Cardiac muscle cell (in vitro differentiated cells and primary cell): ENCODE data around the gene OR14C36. TPM values are rescaled to one million over a fixed set of nuclear protein-coding genes. Genes with fewer than 3 reads are reported as not detected.

Experiments used
- DNase-seq, 2 donors: peaks; one replicate each; pipeline versions ENCODE4 v3.0.0 to v3.0.0-alpha.2; 2010 to 2017; ENCODE audit warnings: low read depth in 1 of 2, low spot score in 1 of 2
- H3K27ac ChIP-seq: fragments of 200-600 bp; sonication (generic); 2 replicates; pipeline ENCODE4 v1.5.1; 2016
- H3K27me3 ChIP-seq: fragments of 200-600 bp; sonication (generic); 2 replicates; pipeline ENCODE4 v1.6.0; 2016; ENCODE audit warnings: control low read depth
- H3K36me3 ChIP-seq: fragments of 200-600 bp; sonication (generic); 2 replicates; pipeline ENCODE4 v1.5.1; 2016; ENCODE audit warnings: control low read depth
- H3K4me1 ChIP-seq: fragments of 200-600 bp; sonication (generic); 2 replicates; pipeline ENCODE4 v1.8.1; 2017; ENCODE audit warnings: low read depth, mild to moderate bottlenecking, mixed run types
- H3K4me3 ChIP-seq: fragments of 200-600 bp; sonication (generic); 2 replicates; pipeline ENCODE4 v1.5.1; 2016; ENCODE audit warnings: mild to moderate bottlenecking
- H3K9me3 ChIP-seq: fragments of 200-600 bp; sonication (generic); 2 replicates; pipeline ENCODE4 v1.5.1; 2017; ENCODE audit warnings: low read depth, mild to moderate bottlenecking, control low read depth
- polyA plus RNA-seq: library from polyadenylated mRNA; unstranded; fragments of >200 nt; fragmentation: Nextera tagmentation; extraction: Ambion mirVana; gene quantifications from 2 replicates; pipeline ENCODE4 v1.2.1, GENCODE V29; 2016
- total RNA-seq: library from RNA; depleted of rRNA; stranded (reverse); fragments of >200 nt; gene quantifications from 2 replicates; pipeline ENCODE4 v1.2.3, GENCODE V29; 2016
- TF ChIP-seq, protein P1 (sequence below): IDR thresholded peaks from 2 replicates; pipeline ENCODE4 v1.5.1; 2012; ENCODE audit warnings: low read depth, mild to moderate bottlenecking, low read length

OR14C36 gene
- total and polyA plus RNA-seq, 2 experiments from 2014 or later, result not detected

DNA sequence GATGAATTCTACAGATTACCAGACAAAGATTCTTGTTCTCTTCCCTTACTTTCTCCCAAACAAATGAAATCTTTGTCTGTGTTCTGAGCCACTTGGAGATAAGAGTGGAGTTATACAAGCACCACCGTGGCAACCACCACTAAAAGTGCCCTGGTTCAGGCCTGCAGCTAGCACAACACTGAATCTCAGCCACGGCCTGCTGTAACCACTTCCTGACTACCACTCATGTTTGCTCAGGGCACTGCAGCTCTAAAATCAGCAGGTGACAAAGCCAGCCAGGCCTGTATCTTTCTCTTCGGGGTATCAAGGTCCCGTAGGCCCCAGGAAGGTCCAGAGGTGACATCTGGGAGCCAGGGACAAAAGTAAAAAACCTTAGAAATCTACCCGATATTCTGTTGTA is 23.8 kb downstream of the OR14C36 start:
- no peaks in the 10 kb centered on the region for H3K9me3 ChIP-seq
- no peak overlapping the region for H3K4me3 ChIP-seq
- TF ChIP-seq, protein P1, sequence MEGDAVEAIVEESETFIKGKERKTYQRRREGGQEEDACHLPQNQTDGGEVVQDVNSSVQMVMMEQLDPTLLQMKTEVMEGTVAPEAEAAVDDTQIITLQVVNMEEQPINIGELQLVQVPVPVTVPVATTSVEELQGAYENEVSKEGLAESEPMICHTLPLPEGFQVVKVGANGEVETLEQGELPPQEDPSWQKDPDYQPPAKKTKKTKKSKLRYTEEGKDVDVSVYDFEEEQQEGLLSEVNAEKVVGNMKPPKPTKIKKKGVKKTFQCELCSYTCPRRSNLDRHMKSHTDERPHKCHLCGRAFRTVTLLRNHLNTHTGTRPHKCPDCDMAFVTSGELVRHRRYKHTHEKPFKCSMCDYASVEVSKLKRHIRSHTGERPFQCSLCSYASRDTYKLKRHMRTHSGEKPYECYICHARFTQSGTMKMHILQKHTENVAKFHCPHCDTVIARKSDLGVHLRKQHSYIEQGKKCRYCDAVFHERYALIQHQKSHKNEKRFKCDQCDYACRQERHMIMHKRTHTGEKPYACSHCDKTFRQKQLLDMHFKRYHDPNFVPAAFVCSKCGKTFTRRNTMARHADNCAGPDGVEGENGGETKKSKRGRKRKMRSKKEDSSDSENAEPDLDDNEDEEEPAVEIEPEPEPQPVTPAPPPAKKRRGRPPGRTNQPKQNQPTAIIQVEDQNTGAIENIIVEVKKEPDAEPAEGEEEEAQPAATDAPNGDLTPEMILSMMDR, result no peak
- DNase-seq, result no peak
- H3K27ac ChIP-seq, result no peak overlapping the region
- no peaks in the 10 kb centered on the region for H3K4me1 ChIP-seq
- H3K27me3 ChIP-seq, result no peaks in the 10 kb centered on the region
- no peaks in the 10 kb centered on the region for H3K36me3 ChIP-seq

GRCh38 chr1:248373761-248374160 is 25.2 kb downstream of the OR14C36 start:
- TF ChIP-seq, protein P1, result no peak
- DNase-seq, result no peak
- no peaks in the 10 kb centered on the region for H3K9me3 ChIP-seq

DNA sequence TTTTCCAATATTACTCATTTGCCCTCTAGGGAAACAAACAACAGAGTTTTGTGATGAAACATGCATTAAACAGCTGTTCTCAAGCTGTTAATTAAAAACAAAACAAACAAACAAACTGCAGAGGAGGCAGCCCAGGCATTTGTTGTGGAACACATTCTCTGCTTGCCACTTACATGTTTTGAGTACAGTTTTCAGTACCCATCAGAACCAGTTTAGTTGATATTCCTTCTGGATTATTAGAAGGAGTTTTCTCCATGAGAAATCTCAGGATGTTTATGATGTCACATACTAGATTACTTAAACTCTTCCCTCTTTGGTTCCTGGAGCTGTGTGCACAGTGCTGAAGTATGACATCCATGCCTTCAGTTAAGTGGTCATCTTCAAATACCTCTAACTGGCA is 26.9 kb downstream of the OR14C36 start, which contains the start of gene OR2T6:
OR2T6 (plus strand) TSS at position 301 of the 400 bp plus-strand sequence. CDS start 11,863 bp downstream, outside the sequence.
- no peak for DNase-seq
- no peaks in the 10 kb centered on the region for H3K9me3 ChIP-seq
- no peak within 1 kb of the TSS for H3K4me3 ChIP-seq
- TF ChIP-seq, protein P1, result no peak
- no peak within 1 kb of the TSS for H3K27ac ChIP-seq
- no peaks in the 10 kb centered on the region for H3K4me1 ChIP-seq
- no peaks in the 10 kb centered on the region for H3K36me3 ChIP-seq
- H3K27me3 ChIP-seq, result no peaks in the 10 kb centered on the region

More at GRCh38 chr1:248373761-248374160, 25.2 kb downstream of the OR14C36 start:
- Histone ChIP-seq H3K36me3 (no peaks in the 10 kb centered on the region), H3K27ac (no peak overlapping the region), H3K4me1 (no peaks in the 10 kb centered on the region), H3K27me3 (no peaks in the 10 kb centered on the region), H3K4me3 (no peak overlapping the region)

GRCh38 chr1:248376916-248377315 is 28.3 kb downstream of the OR14C36 start:
- no peaks in the 10 kb centered on the region for H3K9me3 ChIP-seq
- H3K36me3 ChIP-seq, result no peaks in the 10 kb centered on the region
- no peaks in the 10 kb centered on the region for H3K27me3 ChIP-seq
- no peak overlapping the region for H3K27ac ChIP-seq
- no peak for DNase-seq
- no peaks in the 10 kb centered on the region for H3K4me1 ChIP-seq
- TF ChIP-seq, protein P1, result no peak
- H3K4me3 ChIP-seq, result no peak overlapping the region

DNA sequence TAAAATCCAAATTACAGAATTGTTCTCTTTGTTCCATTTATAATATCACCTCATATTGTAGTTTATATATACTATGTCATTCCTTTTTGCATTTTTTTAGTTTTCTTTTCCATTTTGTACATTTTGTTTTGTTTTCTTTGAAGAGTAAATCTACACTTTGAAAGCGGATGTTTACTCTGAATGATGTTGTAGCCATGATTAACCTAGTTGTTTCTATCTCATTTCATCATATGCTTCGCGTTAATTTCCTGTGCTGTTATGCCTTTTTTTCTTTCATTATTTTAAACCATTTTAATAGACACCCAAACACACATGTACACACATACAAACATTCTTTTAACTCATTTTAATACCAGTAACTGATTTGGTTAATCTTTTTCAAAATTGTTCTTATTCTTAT is 32.3 kb downstream of the OR14C36 start:
- Histone ChIP-seq H3K36me3 (no peaks in the 10 kb centered on the region), H3K9me3 (no peaks in the 10 kb centered on the region), H3K4me1 (no peaks in the 10 kb centered on the region), H3K4me3 (no peak overlapping the region), H3K27ac (no peak overlapping the region), H3K27me3 (no peaks in the 10 kb centered on the region)
- TF ChIP-seq, protein P1, result no peak
- DNase-seq, result no peak

GRCh38 chr1:248388426-248388825 is 39.9 kb downstream of the OR14C36 start:
- TF ChIP-seq, protein P1, result no peak
- H3K9me3 ChIP-seq, result no peaks in the 10 kb centered on the region
- no peak for DNase-seq

More at GRCh38 chr1:248388426-248388825, 39.9 kb downstream of the OR14C36 start:
- Histone ChIP-seq H3K4me3 (no peak overlapping the region), H3K36me3 (no peaks in the 10 kb centered on the region), H3K27me3 (no peaks in the 10 kb centered on the region), H3K4me1 (no peaks in the 10 kb centered on the region), H3K27ac (no peak overlapping the region)
